ENCODE measurements around the gene IFNA13.

GRCh38 chr9:21398955-21399489 lies 31.2 kb upstream of the IFNA13 start:
- TF ChIP-seq, protein P1, sequence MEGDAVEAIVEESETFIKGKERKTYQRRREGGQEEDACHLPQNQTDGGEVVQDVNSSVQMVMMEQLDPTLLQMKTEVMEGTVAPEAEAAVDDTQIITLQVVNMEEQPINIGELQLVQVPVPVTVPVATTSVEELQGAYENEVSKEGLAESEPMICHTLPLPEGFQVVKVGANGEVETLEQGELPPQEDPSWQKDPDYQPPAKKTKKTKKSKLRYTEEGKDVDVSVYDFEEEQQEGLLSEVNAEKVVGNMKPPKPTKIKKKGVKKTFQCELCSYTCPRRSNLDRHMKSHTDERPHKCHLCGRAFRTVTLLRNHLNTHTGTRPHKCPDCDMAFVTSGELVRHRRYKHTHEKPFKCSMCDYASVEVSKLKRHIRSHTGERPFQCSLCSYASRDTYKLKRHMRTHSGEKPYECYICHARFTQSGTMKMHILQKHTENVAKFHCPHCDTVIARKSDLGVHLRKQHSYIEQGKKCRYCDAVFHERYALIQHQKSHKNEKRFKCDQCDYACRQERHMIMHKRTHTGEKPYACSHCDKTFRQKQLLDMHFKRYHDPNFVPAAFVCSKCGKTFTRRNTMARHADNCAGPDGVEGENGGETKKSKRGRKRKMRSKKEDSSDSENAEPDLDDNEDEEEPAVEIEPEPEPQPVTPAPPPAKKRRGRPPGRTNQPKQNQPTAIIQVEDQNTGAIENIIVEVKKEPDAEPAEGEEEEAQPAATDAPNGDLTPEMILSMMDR (IDR thresholded peaks at IDR 0.05): no peak
- TF ChIP-seq POLR2AphosphoS5 (IDR thresholded peaks at IDR 0.05): no peak
- no peak for TF ChIP-seq POLR2A (IDR thresholded peaks at IDR 0.05)
